ENCODE results near the gene GNAS-AS1.

Gene GNAS-AS1

DNA sequence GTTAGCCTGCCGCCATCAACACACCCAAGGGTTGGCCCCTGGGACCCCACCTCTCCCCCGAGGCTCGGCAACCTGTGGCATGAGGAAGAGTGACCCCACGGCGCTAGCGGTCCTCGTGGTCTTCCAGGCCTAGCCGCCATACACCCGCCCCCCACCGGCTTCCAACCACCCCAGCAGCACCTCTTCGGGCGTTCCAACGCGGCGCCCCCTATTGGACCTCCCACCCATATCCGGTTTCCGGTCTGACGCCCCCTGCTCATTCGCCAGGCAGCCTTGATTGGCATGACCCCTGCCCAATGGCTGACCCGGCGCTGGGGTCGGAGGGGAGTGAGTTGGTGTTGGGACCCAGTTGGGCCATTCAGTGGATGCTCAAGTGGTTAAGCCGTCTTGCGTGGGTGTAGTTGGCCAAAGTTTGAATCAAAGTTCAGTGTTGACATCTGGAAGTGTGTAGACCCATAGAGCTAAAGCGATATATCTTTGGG lies at the start of gene GNAS-AS1:
GNAS-AS1 (minus strand) TSS at position 210 of the 482 bp plus-strand sequence.
- peak; percentile 85 for DNase-seq

DNA sequence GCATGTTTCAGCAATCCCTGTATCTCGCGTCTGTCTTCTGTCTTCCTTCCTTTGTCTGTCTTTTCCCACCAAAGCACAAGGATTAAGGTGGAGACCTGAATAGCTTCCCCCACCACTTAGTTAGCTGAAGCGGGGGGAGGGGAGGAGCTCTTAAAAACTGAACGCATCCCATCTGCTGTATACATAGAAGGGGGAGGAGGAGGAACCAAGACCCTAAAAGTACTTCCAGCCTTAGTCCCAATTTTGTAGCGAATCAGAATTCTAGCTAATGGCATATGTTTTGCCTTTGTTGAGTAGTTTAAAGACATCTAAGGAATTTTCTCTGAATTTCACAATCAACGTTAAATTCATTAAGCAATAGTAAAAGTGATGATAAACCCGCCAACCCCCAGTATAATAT lies 49.7 kb upstream of the GNAS-AS1 start:
- DNase-seq, result no peak

DNA sequence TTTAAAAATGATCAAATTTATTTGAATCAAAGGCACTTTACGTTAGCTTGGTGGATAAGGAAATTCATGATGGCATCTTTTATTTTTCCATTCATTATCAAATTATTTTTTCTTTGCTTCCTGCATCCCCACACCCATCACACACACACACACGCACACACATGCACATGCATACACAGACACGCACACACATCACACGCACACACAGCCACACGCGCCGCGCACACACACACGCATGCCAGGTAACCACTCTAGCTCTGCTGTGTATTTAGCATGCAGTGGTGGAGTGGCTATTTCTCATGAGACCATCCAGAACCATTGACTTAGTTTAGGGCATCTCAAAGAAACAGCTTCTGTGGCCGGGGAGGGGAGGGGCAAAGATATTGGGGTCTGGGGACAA lies 48.8 kb upstream of the GNAS-AS1 start:
- DNase-seq, result no peak

DNA sequence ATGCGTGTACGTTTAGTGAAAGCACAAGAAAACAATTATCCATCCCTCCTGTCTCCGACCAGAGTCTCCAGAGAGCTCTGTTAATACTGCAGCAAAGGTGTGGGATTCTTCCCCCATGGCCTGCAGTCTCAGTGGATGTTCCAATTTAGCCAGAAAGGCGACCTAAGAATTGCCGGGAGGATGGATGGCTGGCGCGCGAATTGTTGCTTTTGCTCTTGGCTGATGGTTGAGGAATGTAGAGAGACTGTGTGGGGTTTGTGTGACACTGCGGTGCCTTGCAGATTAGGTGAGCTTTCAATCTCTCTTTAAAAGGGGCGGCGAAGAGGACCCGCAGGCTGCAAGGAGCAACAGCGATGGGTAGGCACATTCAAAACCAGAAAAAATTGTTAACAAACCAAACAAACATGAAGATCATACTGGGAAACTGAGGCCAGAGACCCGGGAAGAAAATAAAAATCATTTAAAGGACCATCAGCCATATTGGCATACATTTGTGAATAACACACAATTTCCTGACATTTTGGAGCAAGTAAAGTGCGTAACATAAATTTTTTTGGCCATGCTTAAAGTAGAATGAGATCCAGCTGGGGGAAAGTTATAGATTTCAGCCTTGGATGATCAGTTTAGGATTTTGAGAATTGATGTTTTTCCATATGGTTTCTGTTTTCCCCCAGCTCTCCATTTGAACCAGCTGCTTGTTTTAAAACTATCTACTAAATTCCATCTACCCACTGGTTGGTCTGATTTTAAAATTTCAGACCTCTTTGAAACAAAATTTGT lies 48.1 kb upstream of the GNAS-AS1 start:
- DNase-seq, result no peak

DNA sequence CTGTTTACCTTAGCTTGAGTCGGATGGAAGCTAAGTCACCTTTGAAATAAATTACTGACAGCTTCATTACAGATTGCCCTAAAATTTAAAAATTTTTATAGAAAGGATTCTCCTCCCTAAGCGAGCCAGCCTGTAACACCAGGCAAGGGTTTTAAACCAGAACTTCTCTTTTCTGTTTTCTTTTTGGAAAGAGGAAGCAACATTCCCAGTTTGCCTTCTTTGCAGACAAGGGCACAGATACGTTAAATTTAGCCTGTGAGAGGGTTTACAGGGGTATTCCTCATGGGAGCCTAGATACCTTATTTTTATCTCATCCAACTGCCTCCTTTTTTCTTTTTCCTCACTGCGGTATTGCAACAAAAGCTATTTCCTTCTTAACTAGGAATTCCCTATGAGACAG lies 46.8 kb upstream of the GNAS-AS1 start:
- no peak for DNase-seq

DNA sequence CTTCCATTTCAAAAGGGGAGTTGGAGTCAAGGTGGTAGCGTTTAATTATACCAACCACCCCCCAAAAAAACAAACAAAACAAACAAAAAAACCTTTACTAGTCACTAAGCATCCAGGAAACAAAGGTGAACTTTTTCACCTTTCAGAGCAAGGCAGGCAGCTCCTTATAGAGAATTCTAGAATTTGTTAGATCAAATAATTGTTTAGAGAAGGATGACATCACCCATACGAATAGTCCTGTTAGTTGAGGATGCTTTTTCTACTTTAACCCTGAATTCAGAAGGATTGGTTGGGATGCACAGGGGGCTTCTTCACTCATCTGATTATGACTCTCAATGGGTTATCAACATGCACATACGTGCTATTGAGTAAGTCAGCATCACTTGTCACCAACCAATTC lies 46.1 kb upstream of the GNAS-AS1 start:
- DNase-seq, result no peak

DNA sequence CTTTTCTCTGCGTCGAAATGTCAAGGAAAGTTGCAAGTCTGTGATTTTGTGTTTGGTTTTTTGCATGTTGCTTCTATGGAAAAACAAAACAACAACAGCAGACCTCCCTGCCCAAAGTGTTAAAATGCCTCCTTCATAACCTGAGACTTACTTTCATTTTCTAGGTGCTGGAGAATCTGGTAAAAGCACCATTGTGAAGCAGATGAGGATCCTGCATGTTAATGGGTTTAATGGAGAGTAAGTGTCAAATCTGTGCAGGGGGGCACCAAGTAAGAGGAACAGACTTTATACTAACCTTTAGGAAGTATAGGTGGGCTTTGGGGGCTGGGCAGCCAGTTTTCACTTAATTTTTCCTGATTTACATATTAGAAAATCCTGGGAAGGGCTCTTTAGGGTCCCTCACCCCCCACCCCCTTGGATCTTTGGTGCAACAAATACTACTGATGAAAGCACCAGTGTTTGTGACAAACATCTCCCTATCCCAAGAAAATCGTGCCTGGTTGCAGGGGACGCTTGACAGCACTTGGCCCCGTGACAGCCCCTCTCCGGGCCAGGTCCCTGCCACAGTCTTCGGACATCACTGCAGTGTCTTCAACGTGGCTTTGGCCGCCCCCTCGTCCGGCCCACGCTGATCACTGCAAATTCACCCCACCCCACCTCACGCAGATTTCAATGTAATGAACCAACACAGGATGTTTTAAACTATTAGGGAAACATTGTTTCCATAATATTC lies 44.9 kb upstream of the GNAS-AS1 start:
- peak; percentile 31 for DNase-seq

DNA sequence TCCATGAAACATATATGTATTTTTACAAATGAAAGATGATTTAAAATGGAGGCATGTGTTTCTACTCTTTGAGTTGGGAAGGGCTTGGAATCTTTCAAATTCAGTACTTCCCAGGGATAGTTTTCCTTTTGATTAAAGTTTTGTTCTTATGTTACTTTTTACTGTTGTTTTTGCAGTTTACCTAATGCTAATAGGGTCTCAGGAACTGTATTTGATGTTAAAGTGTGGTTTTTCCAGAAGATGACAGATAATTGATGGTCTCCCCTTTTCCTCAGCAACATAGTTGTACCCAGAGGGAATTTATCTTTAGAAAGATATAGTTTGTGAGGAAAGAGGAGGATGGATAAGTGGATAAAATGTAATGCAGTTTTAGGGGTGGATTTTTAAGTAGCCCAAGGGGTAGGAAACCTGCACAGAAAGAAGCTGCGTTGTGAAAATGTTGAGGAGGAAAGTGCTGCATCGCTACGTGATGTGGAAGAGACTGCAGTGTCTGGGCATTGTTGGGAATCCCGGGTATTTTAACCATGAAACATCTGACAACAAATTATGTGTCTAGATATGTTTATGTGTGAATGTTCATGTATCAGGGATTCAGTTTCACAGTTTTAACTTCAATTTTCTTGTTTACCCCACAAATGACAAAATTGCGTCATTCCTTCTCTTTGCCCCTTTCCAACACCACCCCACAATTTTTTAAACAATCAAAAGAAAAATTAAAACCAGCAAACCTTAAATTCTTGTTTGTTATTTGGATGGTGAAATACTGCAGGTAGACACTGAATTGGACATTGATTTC lies 44.1 kb upstream of the GNAS-AS1 start:
- no peak for DNase-seq

DNA sequence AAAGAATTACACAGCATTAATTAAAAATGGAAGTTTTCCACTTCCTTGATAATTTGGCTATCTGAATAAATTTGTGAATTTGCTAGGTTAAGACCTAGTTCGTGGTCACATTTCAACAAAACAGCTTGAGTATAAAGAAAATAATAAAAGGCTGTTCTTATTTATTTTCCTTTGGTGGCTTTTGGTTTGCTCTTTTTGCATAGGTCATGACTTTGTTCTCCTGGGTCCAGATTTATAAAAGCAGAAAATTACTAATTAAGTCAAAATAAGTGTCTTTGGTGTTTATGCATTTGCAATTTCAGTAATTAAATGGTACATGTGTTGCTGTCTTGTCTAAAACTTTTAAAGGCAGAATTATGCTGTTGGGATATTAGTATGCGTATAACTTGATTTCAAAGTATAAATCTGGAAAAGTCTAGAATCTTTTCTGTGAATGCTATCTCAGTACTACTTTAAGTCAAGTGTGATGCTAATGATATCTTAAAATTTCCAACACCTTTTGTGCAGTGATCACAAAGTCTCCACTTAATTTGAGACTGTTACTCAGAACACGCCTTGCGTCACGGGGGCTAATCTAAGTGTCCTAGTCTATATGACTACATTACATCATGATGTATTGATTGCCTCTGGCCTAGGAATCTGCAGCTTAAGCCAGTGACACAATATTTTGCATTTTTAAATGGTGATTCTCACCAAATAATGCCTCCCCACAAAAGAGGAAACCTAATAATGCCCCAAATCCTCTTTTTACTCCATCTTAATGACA lies 42.8 kb upstream of the GNAS-AS1 start:
- DNase-seq, result peak; percentile 39

DNA sequence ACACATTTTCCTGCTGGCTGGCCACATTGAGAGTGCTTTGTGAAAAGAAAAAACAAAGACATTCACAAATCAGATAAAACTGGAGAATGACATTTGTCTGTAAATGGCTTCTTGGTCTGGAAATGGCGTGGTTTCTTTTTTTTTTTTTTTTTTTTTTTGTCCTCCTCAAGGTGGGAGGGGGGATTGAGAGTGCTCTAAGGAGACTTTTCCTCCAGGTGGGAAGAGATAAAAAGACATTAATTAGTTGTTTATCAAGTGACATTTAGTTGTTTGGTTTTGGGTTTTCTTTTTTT lies 42.2 kb upstream of the GNAS-AS1 start:
- DNase-seq, result no peak

DNA sequence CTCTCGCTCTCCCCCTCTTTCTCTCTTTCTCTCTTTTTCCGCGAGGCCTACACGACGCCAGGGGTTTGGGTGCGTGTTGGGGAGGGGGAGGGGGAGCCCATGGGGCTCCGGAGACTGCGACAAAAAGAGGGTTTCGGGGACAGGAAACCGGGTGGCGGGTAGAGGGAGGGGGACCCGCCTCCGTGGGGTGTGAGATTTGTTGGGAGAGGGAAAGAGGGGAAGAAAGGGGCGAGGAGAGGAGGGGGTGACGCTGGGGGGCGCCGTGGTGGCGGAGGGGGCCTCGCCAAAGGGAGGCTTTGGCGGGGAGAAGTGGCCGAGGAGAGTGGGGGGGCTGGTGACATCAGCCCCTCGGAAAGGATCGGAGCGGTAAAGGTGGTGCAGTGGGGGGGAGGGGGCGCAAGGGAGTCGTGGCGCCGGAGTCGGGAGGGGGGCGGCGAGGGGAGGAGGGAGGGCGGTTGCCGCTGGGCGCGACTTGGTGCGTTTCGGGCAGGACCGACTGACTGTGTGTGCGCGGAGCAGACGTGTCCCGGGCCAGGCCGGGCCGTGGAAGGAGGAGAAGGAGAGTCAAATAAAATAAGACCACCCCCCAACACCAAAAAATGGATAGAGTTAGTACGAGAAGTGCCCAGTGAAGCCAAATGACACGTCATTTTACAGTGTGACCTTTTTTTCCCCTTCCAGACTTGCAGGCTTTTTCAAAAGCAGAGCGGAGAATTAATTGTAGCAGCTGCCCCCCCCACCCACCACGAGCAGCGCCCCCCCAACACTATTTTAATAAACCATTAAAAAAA lies 41.6 kb upstream of the GNAS-AS1 start:
- peak; percentile 75 for DNase-seq

DNA sequence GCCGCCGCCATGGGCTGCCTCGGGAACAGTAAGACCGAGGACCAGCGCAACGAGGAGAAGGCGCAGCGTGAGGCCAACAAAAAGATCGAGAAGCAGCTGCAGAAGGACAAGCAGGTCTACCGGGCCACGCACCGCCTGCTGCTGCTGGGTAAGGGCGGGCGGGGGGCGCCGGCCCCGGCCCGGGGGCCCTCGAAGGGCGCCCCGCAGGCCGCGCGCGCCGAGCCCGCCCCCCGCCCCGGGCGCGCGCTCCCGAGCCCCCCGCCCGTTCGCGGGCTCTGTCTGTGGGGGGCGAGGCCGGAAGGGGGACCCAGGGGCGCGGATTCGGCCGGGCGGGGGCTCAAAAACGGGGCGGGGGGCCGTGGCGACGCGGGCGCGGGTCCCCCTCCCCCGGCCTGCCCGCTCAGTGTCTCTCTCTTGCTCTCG lies 41.0 kb upstream of the GNAS-AS1 start:
- no peak for DNase-seq

DNA sequence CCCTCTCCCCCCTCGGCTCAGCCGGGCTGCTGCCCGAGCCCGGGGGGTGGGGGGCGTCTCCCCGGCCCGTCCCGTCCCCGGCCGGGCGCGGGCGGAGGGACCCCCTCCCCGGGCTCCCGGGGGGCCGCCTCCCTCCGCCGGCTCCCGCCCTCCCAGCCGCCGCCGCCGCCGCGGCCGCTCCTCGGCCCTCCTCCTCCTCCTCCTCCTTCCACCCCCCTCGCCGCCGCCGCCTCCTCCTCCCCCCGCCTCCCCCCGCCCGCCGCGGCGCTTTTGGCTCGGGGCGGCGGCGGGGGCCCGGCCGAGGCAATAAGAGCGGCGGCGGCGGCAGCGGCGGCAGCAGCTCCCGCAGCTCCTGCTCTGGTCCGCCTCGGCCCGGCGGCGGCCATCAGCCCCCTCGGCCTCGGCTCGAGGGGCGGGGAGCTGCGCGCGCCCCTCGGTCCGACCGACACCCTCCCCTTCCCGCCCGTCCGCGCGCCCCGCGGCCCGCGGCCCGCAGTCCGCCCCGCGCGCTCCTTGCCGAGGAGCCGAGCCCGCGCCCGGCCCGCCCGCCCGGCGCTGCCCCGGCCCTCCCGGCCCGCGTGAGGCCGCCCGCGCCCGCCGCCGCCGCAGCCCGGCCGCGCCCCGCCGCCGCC lies 40.5 kb upstream of the GNAS-AS1 start:
- peak; percentile 77 for DNase-seq

DNA sequence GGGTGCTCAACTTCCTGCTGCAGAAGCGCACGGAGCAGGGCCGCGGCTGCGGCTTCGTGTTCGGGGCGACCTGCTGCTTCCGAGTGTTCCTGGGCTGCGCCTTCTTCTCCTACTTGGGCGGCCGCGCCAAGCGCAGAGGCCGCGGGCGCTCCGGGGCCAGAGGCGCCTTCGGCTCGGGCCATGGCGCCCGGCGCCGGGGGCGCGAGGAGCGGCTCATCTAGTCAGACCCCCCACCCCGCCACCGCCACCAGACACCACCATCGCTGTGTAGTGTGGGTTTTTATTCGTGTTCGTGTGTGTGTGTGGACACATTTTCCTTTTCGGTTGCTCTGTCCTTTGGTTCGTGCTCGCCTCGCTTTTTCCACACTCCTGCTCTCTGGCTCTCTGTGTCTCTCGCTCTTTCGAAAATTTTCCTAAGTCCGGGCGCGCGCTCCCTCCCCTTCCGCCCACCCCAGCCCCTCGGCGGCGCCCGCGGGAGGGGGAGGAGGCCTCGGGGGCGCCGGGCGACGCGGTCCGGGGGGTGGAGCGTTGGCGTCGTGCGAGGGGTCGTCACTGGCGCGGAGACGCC lies 39.9 kb upstream of the GNAS-AS1 start:
- DNase-seq, result peak; percentile 68

DNA sequence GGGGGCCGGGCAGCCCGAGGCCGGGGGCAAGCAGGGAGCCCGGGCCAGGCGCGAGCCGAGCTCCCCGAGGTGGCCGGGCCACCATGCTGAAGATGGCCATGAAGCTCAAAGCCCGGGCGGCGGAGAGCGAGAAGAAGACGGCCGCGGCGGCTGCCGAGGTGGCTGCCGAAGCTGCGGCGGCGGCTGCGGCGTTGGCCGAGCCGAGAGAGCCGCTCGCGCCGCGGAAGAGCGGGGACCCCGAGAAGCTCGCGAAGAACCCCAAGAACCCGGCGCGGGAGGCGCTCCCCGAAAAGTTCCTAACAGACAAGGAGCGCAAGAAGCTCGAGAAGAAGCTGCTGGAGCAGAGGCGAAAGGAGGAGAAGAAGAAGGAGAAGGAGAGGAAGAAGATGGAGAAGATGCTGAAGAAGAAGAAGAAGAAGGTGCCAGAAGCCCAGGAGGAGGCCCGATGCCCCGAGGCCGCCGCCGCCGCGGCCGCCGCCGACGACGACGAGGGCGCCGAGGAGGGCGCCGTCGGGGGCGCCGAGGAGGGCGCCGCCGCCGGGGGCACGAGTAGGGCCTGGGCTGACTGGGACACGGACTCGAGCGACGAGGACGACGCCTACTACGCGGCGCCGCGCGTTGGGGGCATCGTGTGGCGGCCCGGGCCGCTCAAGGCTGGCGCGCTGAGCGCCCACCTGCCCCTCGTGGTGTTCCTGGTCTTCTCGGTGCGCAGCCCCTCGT lies 39.3 kb upstream of the GNAS-AS1 start:
- DNase-seq, result no peak

DNA sequence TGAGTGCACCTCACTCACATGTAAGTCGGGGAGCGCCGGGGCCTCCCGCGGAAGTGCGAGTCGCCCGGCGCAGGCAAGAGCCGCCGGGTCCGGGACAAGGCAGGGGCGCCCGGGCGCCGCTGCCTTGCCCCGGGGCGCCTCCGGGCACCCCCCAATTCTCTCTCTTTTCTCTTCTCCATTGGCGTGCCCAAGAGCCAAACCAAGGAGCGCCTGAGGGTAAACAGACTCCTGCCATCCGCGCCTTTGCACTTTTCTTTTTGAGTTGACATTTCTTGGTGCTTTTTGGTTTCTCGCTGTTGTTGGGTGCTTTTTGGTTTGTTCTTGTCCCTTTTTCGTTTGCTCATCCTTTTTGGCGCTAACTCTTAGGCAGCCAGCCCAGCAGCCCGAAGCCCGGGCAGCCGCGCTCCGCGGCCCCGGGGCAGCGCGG lies 38.6 kb upstream of the GNAS-AS1 start:
- no peak for DNase-seq

DNA sequence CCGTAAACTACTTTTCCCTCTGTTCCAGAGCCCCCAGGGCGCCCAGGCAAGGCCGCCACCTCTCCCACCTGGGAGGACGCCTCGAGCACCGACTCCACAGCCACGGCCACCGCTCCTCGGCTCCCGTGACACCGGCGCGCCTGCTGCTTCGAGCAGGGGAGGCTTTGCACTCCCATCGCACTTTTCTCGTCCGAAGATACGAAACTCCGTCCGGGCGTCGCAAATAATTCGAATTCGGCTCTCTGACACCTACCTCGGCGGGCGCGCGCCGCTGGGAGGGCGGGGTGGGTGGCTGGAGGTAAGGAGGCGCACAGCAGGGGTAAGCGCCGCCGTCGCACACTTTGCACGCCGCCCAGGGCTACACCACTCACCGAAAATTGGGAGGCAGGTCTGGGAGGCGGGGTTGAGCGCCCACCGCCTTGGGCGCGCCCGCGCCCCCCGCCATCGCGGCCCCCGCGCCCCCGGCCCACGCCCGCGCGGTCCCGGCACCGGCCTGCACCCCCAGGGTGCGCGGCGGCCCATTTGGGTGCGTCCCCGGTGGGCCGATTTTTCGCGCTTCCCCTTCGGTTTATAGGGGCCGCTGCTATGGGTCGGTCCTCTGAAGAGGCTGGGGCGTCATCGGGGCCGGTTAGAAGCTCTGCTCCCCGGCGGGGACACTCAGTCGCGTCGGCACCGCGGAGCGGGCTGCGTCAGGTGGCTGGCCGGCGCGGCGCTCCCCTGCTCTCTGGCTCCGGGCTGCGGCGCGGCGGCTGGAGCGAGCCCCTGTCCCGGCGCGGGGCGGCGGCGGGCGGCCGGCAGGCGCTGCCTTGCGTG lies 38.0 kb upstream of the GNAS-AS1 start:
- peak; percentile 86 for DNase-seq

DNA sequence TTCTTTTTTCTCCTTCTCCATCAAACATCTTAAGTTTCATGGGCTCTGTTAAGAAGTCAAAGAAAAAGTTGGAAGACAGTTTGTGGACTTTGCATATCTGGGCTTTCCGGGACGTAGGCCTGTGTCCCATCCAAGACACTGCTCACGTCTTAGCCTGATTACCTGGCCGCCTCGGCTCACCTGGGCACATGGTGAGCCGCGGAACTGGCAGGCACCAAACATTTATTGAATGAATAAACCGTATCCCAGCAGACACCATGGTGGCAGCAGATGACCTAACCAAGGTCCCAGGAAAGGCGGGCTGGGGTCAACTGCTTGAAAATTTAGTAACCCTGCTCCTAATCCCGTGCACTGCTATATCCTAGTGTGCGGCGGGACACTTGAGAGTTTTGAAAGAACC lies 37.4 kb upstream of the GNAS-AS1 start:
- no peak for DNase-seq

DNA sequence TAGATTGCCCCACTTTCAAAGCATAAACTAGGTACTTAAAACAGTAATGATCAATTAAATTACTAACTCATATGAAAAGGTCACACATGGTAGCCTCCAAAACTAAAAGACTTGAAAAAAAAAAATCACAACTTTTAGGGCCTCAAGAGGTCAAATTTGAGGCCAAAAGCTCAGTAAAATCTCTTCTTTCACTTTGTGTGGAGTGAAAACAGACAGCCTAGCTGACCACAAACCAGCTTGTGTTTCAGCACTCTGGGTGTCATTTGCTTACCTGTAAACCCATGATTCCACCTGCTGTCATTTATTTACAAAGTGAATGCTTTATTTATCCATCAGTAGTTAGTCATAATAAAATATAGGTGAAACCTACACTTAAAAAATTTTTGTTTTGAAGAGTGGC lies 35.8 kb upstream of the GNAS-AS1 start:
- no peak for DNase-seq

DNA sequence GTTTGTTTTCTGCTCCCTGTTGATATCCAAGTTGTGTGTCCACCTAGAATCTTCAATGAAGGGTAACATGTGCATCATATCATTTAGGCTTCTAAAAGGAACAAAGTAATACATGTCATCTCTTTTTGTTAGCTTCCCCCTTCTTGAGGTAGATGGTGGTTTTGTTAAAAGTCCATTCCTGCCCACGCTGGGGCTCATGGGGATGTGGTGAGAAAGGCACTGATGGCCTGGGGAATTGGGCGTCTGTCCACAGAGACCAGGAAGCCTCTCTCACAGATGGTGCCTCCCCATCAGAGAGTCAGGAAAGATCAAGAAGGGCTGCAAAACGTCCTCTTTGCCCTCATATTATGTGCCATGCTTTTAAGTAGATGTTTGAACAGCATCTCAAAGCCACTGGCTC lies 34.3 kb upstream of the GNAS-AS1 start:
- no peak for DNase-seq
